ENCODE measurements around the gene SPTBN1.

GRCh38 chr2:54519841-54520459 lies 63.8 kb downstream of the SPTBN1 start:
- TF ChIP-seq CTCF (IDR thresholded peaks at IDR 0.05) (no peak), POLR2AphosphoS5 (IDR thresholded peaks at IDR 0.05) (no peak), POLR2A (IDR thresholded peaks at IDR 0.05) (no peak)

Measured in stomach (tissue), 4 donors.